ENCODE measurements around the gene PDZRN3.

DNA sequence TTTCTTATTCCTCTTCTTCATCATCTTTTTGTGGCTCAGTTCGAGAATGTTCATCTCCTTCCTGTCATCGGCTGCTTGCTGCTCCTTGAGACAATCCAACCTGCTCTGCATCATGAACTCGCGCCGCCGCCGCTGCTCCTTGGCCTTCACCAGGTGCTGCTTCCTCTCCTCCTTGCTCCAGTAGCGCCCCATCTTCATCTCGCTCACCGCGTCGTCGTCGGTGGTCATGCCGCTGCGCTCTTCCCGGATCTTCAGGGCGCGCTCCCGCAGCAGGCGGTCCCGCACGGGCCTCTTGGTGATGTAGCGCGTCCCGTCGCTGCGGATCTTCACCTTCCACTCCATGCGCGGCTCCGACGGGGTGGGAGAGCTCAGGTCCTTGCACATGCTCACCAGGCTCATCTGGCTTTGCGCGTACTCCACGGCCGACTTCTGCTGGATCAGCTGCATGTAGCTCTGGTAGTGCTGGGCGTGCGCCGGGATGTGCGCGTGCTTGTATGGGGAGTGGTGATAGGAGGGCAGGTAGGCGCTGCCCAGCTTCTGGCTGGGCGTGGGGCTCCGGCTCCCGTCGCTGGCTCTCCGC lies 241.2 kb downstream of the PDZRN3 start:
- TF ChIP-seq POLR2A (IDR thresholded peaks at IDR 0.05; ENCODE audit: low read depth, low read length) (no peak), GATA2 (IDR thresholded peaks at IDR 0.05; ENCODE audit: insufficient read depth, insufficient read length, low read depth, low read length) (no peak), POLR2AphosphoS5 (IDR thresholded peaks at IDR 0.05; ENCODE audit: insufficient read depth, low read depth, low read length) (no peak), EZH2 (IDR thresholded peaks at IDR 0.05; ENCODE audit: borderline replicate concordance, low read depth, low read length, severe bottlenecking) (no peak), FOS (IDR thresholded peaks at IDR 0.05; ENCODE audit: borderline replicate concordance, insufficient read depth, low read length) (no peak), JUN (IDR thresholded peaks at IDR 0.05; ENCODE audit: borderline replicate concordance, insufficient read depth, insufficient read length, low read depth) (no peak)
- TF ChIP-seq, protein P1, sequence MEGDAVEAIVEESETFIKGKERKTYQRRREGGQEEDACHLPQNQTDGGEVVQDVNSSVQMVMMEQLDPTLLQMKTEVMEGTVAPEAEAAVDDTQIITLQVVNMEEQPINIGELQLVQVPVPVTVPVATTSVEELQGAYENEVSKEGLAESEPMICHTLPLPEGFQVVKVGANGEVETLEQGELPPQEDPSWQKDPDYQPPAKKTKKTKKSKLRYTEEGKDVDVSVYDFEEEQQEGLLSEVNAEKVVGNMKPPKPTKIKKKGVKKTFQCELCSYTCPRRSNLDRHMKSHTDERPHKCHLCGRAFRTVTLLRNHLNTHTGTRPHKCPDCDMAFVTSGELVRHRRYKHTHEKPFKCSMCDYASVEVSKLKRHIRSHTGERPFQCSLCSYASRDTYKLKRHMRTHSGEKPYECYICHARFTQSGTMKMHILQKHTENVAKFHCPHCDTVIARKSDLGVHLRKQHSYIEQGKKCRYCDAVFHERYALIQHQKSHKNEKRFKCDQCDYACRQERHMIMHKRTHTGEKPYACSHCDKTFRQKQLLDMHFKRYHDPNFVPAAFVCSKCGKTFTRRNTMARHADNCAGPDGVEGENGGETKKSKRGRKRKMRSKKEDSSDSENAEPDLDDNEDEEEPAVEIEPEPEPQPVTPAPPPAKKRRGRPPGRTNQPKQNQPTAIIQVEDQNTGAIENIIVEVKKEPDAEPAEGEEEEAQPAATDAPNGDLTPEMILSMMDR (IDR thresholded peaks at IDR 0.05; ENCODE audit: extremely low read depth in 1 of 2, insufficient read depth in 1 of 2, low read depth in 1 of 2, low read length in 2 of 2), result no peak
